Activated CD4-positive, alpha-beta T cell treated with anti-CD3 and anti-CD28 coated beads for 48 hours (primary cell): ENCODE data around the gene NID1.

Experiments
- DNase-seq: peaks from one replicate; pipeline ENCODE4 v3.0.0-alpha.2; 2020

The NID1 gene

GRCh38 chr1:236064674-236065508, at the start of gene NID1:
TSS of gene NID1 (minus strand) at chr1:236065090. CDS start at chr1:236065079, 11 bp downstream.
- DNase-seq: peak; percentile 24

- no peak for DNase-seq
These were observed 49.3 kb upstream of the NID1 start for GRCh38 chr1:236114076-236114747.

GRCh38 chr1:236113324-236114032, 48.6 kb upstream of the NID1 start:
- no peak for DNase-seq

DNA sequence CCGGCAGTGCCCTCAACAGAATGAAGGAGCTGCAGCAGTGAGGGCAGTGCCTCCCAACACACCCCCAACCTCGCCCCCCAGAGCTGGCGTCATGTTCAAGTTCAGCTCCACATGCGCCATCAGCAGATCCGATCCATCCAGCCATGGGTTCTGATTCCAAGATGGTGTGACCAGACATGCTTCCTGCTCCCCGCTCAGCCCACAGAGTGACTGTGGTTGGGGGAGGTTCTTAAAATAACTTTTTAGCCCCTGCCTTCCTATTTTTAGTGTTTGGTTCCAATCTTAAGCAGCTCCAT, 47.4 kb upstream of the NID1 start:
- DNase-seq: no peak

- DNase-seq: no peak
These were observed 46.8 kb upstream of the NID1 start for GRCh38 chr1:236111527-236112331.

DNA sequence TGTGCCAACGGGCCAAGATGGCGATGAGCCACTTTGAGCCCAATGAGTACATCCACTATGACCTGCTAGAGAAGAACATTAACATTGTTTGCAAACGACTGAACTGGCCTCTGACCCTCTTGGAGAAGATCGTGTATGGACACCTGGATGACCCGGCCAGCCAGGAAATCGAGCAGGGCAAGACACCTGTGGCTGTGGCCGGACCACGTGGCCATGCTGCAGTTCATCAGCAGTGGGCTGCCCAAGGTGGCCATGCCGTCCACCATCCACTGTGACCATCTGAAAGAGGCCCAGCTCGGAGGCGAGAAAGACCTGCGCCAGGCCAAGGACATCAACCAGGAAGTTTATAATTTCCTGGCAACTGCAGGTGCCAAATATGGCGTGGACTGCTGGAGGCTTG, 45.2 kb upstream of the NID1 start:
- no peak for DNase-seq

DNA sequence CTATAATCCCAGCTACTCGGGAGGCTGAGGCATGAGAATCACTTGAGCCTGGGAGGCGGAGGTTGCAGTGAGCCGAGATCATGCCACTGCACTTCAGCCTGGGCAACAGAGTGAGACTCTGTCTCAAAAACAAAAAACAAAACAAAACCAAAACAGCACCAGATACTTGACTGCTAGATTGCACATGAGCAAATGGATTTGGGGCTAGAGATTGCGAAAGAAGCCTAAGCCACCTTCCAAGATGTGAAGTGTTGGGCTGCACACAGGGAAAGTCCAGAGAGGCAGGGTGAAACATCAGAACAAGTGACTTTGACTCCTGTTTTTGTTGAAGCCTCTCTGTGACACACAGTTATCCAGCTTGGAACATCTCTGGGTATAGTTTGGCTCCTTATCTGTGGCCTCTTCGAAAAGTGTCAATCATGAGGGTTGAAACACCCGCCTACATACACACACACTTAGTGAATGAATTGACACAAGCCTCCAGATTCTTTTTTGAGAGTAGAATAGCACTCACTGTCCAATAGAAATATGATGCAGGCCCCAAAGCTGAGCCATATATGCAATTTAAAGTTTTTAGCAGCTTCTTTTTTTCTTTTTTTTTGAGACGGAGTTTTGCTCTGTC, 43.2 kb upstream of the NID1 start:
- DNase-seq: no peak

DNA sequence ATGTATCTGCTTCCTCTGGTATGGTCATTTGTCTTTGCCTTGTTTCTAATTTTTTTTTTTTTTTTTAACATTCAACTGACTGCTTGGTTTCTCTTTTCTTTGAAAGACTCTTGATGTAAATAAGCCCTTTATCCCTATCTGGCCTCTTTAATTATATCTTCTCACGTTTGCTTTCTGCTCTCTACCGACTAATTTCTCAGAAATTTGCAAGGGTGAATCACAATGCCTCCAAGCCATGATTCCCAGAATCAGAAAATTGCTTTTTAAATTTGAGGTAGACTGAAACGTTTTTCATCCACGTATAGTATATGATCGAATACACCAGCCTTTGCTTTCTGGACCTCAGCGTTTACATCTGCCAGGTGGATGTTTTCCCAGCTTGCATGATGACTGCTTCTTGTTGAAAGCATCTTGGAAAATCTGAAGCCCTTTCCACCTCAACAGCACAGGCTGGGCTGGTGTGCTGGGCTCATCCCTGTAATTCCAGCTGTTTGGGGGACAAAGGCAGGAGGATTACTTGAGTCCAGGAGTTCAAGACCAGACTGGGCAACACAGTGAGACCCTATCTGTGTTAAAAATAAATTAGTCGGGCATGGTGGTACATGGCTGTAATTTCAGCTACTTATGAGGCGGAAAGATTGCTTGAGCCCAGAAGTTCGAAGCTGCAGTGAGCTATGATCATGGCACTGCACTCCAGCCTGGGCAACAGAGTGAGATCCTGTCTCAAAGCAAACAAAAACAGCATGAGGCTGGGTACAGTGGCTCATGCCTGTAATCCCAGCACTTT, 42.4 kb upstream of the NID1 start:
- no peak for DNase-seq

DNA sequence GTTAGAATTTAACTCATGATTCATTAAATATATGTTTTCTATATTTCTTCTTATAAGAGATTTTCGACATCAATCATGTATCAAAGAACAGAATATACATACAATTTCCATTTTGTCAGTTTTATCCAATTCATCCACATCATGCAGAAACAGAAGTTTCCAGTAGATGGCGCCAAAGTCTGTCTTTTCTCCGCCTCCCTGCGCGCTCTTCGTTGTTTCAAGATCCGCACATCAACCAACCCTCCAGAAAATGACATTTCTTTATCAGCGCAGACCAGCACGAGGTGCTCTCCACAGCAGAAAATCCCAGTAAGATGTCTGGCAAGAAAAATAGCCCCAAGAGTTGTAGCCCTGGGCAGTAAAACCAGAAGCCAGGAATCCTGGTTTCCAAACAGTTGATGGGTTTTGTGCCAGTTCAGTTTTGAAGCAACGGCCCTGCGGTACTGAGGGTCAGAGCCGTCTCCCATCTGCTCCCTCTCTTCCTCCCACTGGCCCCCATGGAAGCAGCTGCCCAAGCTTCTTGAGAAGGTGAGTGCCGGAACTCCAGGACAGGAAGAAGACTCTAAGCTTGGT, 38.8 kb upstream of the NID1 start:
- peak; percentile 72 for DNase-seq

DNA sequence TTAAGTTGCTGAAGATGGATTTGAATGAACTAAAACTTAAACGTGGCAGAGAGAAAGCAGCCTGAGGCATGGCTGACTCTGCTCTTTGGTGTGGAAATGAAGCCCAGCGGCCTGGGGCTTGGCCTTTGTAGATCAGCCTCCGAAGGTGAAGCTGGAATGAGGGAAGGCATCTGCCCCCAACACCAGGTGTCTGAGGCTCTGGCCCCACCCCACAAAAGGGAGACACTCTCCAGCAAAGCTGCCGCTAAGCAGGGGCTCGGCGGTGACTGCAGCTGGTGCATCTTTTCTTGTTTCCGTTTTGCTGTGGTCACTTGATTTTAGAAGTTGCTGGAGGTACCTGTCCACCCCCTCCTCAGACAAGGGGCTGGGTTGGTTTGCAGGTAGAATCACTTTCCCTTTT, 38.2 kb upstream of the NID1 start:
- no peak for DNase-seq

GRCh38 chr1:236102611-236103010, 37.7 kb upstream of the NID1 start:
- no peak for DNase-seq

DNA sequence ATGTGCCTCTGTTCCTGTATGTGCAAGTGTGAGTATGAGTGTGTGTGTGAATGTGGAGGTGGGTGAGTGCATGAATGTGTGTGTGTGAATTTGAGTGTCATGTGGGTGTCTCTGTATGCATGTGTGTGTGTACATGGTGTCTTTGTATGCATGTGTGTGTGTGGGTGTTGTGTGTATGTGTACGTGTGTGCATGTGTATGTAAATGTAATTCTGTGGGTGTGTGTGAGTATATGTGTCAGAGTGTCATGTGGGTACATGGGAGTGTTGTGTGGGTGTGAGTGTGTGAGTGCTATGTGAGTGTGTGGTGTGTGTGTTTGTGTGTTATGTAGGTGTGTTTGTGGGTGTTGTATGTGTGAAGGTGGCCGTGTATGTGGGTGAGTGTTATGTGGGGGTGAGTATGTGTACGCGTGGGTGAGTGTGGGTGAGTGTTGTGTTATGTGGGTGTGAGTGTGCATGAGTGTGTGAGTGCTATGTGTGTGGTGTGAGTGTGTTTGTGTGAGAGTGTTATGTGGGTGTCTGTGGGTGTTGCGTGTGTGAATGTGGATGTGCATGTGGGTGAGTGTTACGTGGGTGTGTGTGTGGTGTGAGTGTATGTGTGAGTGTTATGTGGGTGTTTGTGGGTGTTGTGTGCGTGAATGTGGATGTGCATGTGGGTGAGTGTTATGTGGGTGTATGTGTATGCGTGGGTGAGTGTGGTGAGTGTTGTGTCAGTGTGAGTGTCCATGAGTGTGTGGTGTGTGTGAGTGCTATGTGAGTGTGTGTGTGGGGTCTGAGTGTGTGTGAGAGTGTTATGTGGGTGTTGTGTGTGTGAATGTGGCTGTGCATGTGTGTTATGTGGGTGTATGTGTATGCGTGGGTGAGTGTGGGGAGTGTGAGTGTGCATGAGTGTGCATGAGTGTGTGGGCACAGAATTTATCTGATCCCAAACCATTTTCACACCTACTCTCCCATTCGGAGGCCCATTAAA, 36.6 kb upstream of the NID1 start:
- no peak for DNase-seq

- DNase-seq: no peak
These were observed 35.9 kb upstream of the NID1 start for GRCh38 chr1:236100799-236101198.

- DNase-seq: no peak
These were observed 34.6 kb upstream of the NID1 start for GRCh38 chr1:236099355-236099974.

- no peak for DNase-seq
These were observed 33.4 kb upstream of the NID1 start for GRCh38 chr1:236098267-236098666.

DNA sequence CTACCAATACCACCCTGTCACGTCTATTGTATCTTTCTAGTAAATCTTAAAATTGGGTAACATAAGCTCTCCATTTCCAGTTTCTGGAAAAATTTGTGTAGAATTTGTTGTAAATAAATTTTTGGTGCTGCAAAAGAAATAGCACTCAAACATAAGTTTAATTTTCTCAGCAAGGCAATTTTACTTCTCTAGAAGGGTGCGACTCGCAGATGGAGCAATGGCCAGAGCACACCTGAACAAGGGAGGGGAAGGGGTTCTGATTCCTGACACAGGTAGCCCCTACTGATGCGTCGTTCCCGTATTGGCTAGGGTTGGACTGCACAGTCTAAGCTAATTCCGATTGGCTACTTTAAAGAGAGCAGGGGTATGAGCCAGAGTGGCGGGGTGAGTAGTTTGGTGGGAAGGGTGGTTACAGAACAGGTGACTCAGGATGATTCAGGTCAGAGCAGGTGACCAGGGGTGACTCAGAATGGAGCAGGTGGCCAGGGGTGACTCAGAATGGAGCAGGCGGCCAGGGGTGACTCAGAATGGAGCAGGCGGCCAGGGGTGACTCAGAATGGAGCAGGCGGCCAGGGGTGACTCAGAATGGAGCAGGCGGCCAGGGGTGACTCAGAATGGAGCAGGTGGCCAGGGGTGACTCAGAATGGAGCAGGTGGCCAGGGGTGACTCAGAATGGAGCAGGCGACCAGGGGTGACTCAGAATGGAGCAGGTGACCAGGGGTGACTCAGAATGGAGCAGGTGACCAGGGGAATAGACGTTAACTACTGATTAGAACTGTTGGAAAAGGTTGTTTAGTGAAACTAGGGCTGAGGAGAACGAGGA, 32.0 kb upstream of the NID1 start:
- DNase-seq: peak; percentile 87

DNA sequence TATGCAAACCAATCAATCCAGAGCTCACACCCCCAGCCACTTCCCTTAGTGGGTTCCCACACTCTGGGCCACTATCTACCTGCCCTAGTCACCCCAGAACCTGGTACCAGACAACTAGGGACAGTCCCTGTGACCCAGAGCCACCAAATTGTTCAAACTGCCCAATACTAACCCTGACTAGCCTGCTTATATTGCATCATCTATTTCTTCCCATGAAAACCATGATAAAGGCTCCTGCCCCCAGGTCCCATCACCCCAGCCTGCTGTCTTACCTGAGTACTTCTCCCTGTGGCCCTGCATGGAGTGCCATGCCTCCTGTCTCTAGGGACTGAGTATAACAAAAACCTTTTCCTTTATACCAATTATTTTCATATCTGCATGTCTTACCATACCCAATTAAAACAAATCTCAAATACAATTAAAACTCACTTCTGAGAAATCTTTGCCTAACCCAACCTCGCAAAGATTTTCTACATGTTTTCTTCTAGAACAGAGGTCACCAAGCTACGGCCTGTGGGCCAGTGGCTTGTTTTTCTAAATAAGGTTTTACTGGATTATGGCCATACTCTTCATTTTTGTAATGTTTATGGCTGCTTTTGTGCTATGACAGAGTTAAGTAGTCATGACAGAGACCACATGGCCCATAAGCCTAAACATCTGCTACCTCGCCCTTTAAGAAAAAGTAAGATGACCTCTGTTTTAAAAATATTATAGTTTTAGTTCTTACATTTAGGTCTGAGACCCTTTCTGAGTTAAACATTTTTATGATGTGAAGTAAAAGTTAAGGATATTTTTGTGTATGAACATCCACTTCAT, 31.0 kb upstream of the NID1 start:
- no peak for DNase-seq

GRCh38 chr1:236092899-236093298, 28.0 kb upstream of the NID1 start:
- no peak for DNase-seq
